HepG2 (cell line): ENCODE data around the gene SLC25A36. TPM values are rescaled to one million over a fixed set of nuclear protein-coding genes. Genes with fewer than 3 reads are reported as not detected.

Experiments used
- AGO1 ChIP-seq: fragments of 200-400 bp; formaldehyde crosslinking; IDR thresholded peaks from 2 replicates; pipeline ENCODE4 v1.6.1; 2017; ENCODE audit warnings: mild to moderate bottlenecking, low read depth, low read length, moderate library complexity; ENCODE audit not compliant: poor library complexity, severe bottlenecking
- ARID4A ChIP-seq: sonication (generic); formaldehyde crosslinking; IDR thresholded peaks from 2 replicates; pipeline ENCODE4 v1.5.0; 2020; ENCODE audit warnings: mild to moderate bottlenecking, missing genetic modification reagents, borderline replicate concordance
- CBFB ChIP-seq: sonication (generic); formaldehyde crosslinking; IDR thresholded peaks from 2 replicates; pipeline ENCODE4 v1.4.0; 2020; ENCODE audit warnings: missing genetic modification reagents
- DBP ChIP-seq: sonication (generic); formaldehyde crosslinking; IDR thresholded peaks from 2 replicates; pipeline ENCODE4 v1.4.0; 2020; ENCODE audit warnings: missing genetic modification reagents; ENCODE audit errors: not compliant biosample characterization
- FLYWCH1 ChIP-seq: sonication (generic); formaldehyde crosslinking; IDR thresholded peaks from 2 replicates; pipeline ENCODE4 v1.8.1; 2023; ENCODE audit warnings: mild to moderate bottlenecking, missing genetic modification reagents
- GTF3A ChIP-seq: sonication (generic); formaldehyde crosslinking; conservative IDR thresholded peaks from 2 replicates; pipeline ENCODE4 v1.4.0; 2020; ENCODE audit warnings: mild to moderate bottlenecking, missing genetic modification reagents
- HNRNPH1 ChIP-seq: fragments of 200-400 bp; formaldehyde crosslinking; optimal IDR thresholded peaks from 2 replicates; pipeline ENCODE3; 2017; ENCODE audit warnings: mild to moderate bottlenecking, low read depth, low read length
- IRF1 ChIP-seq: sonication (generic); formaldehyde crosslinking; IDR thresholded peaks from 2 replicates; pipeline ENCODE4 v1.4.0; 2020; ENCODE audit warnings: low read depth, mild to moderate bottlenecking, missing genetic modification reagents
- JARID2 ChIP-seq: sonication (generic); formaldehyde crosslinking; IDR thresholded peaks from 2 replicates; pipeline ENCODE4 v1.8.1; 2023; ENCODE audit warnings: missing genetic modification reagents, inconsistent platforms; ENCODE audit not compliant: insufficient replicate concordance
- KDM2A ChIP-seq: sonication (generic); formaldehyde crosslinking; IDR thresholded peaks from 2 replicates; pipeline ENCODE4 v1.4.0; 2020; ENCODE audit warnings: low read depth, missing genetic modification reagents, borderline replicate concordance
- KLF9 ChIP-seq: IDR thresholded peaks from 2 replicates; pipeline ENCODE4 v1.6.1; 2016; ENCODE audit warnings: low read depth
- RBFOX2 ChIP-seq: fragments of 200-400 bp; formaldehyde crosslinking; IDR thresholded peaks from 2 replicates; pipeline ENCODE4 v1.6.1; 2017; ENCODE audit warnings: low read depth, mild to moderate bottlenecking, low read length
- SIN3A ChIP-seq: IDR thresholded peaks from 2 replicates; pipeline ENCODE4 v1.6.1; 2011; ENCODE audit warnings: low read depth, mild to moderate bottlenecking, control low read depth, low read length, borderline replicate concordance
- SMC3 ChIP-seq: IDR thresholded peaks from 2 replicates; pipeline ENCODE4 v1.6.1; 2011; ENCODE audit warnings: low read length, improper control_type of control experiment
- THAP11 ChIP-seq: IDR thresholded peaks from 2 replicates; pipeline ENCODE4 v1.6.1; 2016; ENCODE audit warnings: missing biosample characterization, missing genetic modification reagents
- ZNF253 ChIP-seq: sonication (generic); formaldehyde crosslinking; IDR thresholded peaks from 2 replicates; pipeline ENCODE4 v1.8.0; 2022; ENCODE audit warnings: mild to moderate bottlenecking, missing genetic modification reagents, borderline replicate concordance
- ZNF564 ChIP-seq: sonication (generic); formaldehyde crosslinking; IDR thresholded peaks from 2 replicates; pipeline ENCODE4 v1.8.1; 2023; ENCODE audit warnings: mild to moderate bottlenecking, missing genetic modification reagents
- ZNF747 ChIP-seq: sonication (generic); formaldehyde crosslinking; IDR thresholded peaks from 2 replicates; pipeline ENCODE4 v1.8.1; 2023; ENCODE audit warnings: missing genetic modification reagents, mild to moderate bottlenecking, borderline replicate concordance
- ZNF75D ChIP-seq: sonication (generic); formaldehyde crosslinking; IDR thresholded peaks from 2 replicates; pipeline ENCODE4 v1.8.1; 2023; ENCODE audit warnings: missing genetic modification reagents, mild to moderate bottlenecking, borderline replicate concordance
- polyA plus RNA-seq, 8 experiments: library from polyadenylated mRNA; depleted of rRNA in 3 of 8; stranded (reverse) in 7 of 8; unstranded in 1 of 8; fragments of >200 nt; fragmentation: Illumina TruSeq in 4 of 8; extraction: Trizol in 4 of 8; gene quantifications; 2 replicates each; pipeline versions ENCODE4 v1.2.1 to v1.2.3, GENCODE V29; 2011 to 2016; ENCODE audit warnings: low read depth in 4 of 8, missing spikeins in 1 of 8, mixed read lengths in 1 of 8; ENCODE audit not compliant: insufficient read depth in 1 of 8
- total RNA-seq, 5 experiments: library from RNA; depleted of rRNA; stranded (reverse); fragments of >200 nt; fragmentation: Illumina TruSeq; extraction: Trizol; gene quantifications; 2 replicates each; pipeline ENCODE4 v1.2.3, GENCODE V29; 2016; ENCODE audit warnings: low read depth in 1 of 5

Gene SLC25A36
- total and polyA plus RNA-seq, 2 of the 13 experiments (the other 11 are each of a cell fraction or from before 2014, with no cell fraction given), result 30.6 to 85.6 TPM

GRCh38 chr3:140941434-140942220 is at the start of gene SLC25A36 (continued):
- TF ChIP-seq ARID4A (CRISPR knock-in tag), result peak; percentile 88
- no peak; the same call in 1 of the 2 replicates for TF ChIP-seq CBFB (CRISPR knock-in tag)
- TF ChIP-seq ZNF747, result peak; percentile 80; the same call in 1 of the 2 replicates
- TF ChIP-seq AGO1, result peak; percentile 8
- peak; percentile 83 for TF ChIP-seq ZNF253
- TF ChIP-seq DBP, result no peak
- TF ChIP-seq GTF3A (CRISPR knock-in tag), result no peak; the same call in 1 of the 2 replicates
- peak; percentile 96 for TF ChIP-seq FLYWCH1 (CRISPR knock-in tag)
- TF ChIP-seq HNRNPH1, result no peak
- TF ChIP-seq ZNF564 (CRISPR knock-in tag), result 0 out of 2 replicates have a peak, but pooled peaks have one; percentile 68
- peak; percentile 93; the same call in 1 of the 2 replicates for TF ChIP-seq SIN3A
- no peak for TF ChIP-seq JARID2 (CRISPR knock-in tag)
- TF ChIP-seq RBFOX2, result peak; percentile 97
- TF ChIP-seq IRF1 (CRISPR knock-in tag), result 0 out of 2 replicates have a peak, but pooled peaks have one; percentile 75
- peak; percentile 89; the same call in 1 of the 2 replicates for TF ChIP-seq KDM2A (CRISPR knock-in tag)
- TF ChIP-seq KLF9 (CRISPR knock-in tag), result 0 out of 2 replicates have a peak, but pooled peaks have one; percentile 20
- TF ChIP-seq SMC3, result no peak
- peak; percentile 73; the same call in 1 of the 2 replicates for TF ChIP-seq ZNF75D (CRISPR knock-in tag)
- peak; percentile 83 for TF ChIP-seq THAP11 (CRISPR knock-in tag)
